Endothelial cell of umbilical vein (primary cell): ENCODE measurements around the gene PGAM5. TPM values are rescaled to one million over a fixed set of nuclear protein-coding genes. Genes with fewer than 3 reads are reported as not detected.

ENCODE experiments used
- BruUV-seq: library from RNA; stranded (reverse); fragments of 400-500 nt; replicated peaks from 2 replicates; lab custom pipeline; 2021; lab: Mats Ljungman, UMichigan
- CTCF ChIA-PET: fragments of 300-600, 350-600 bp; sonication (Branson Sonifier 250); formaldehyde crosslinking; loops from one replicate; lab custom pipeline; 2021; ENCODE audit warnings: antibody characterized with exemption, inconsistent platforms; lab: Charles Lee
- POLR2A ChIA-PET: fragments of 300-600, 350-600 bp; sonication (Branson Sonifier 250); formaldehyde crosslinking; loops from one replicate; lab custom pipeline; 2021; ENCODE audit warnings: antibody characterized with exemption, inconsistent platforms; lab: Charles Lee
- DNase-seq: peaks from one replicate; pipeline ENCODE4 v3.0.0-alpha.2; 2011; ENCODE audit warnings: low read depth, low spot score
- FAIRE-seq: peaks from 2 replicates; lab custom pipeline; 2011; peaks lifted over from hg19 to GRCh38; lab: Jason Lieb, UNC
- H2AFZ ChIP-seq: 2 replicates; pipeline ENCODE4 v1.6.0; 2012; ENCODE audit warnings: low read depth, low read length, control low read depth, inconsistent platforms
- H3K27ac ChIP-seq: 2 replicates; pipeline ENCODE4 v1.5.1; 2011; ENCODE audit warnings: low read depth, mild to moderate bottlenecking, control low read depth, low read length, moderate library complexity; ENCODE audit not compliant: insufficient read depth
- H3K27me3 ChIP-seq, 2 experiments: 2 replicates each; pipeline versions ENCODE4 v1.6.0 to v1.6.1; 2011; ENCODE audit warnings: low read length in 2 of 2, mixed read lengths in 1 of 2; ENCODE audit not compliant: control insufficient read depth in 2 of 2, insufficient read depth in 2 of 2
- H3K36me3 ChIP-seq, 2 experiments: 2 replicates in 1 of 2; 3 replicates in 1 of 2; pipeline ENCODE4 v1.5.1; 2011; ENCODE audit warnings: low read length in 2 of 2, mild to moderate bottlenecking in 1 of 2, moderate library complexity in 1 of 2; ENCODE audit not compliant: control insufficient read depth in 2 of 2, insufficient read depth in 2 of 2; ENCODE audit errors: extremely low read depth in 1 of 2
- H3K4me1 ChIP-seq: 3 replicates; pipeline ENCODE4 v1.5.1; 2011; ENCODE audit warnings: mild to moderate bottlenecking, low read length; ENCODE audit not compliant: control insufficient read depth, insufficient read depth; ENCODE audit errors: extremely low read depth
- H3K4me2 ChIP-seq: 2 replicates; pipeline ENCODE4 v1.6.1; 2011; ENCODE audit warnings: low read length, control low read depth, mixed read lengths; ENCODE audit not compliant: insufficient read depth
- H3K4me3 ChIP-seq, 3 experiments: fragments of 200-600 bp in 1 of 3; sonication (generic), shearing (Covaris generic) in 1 of 3; replicated peaks in 1 of 3; 2 replicates each; pipeline ENCODE4 v1.5.1; 2011 to 2016; ENCODE audit warnings: control low read depth in 3 of 3, low read length in 3 of 3, mild to moderate bottlenecking in 2 of 3, inconsistent platforms in 1 of 3, low read depth in 1 of 3, moderate library complexity in 1 of 3; ENCODE audit not compliant: insufficient read depth in 1 of 3
- H3K79me2 ChIP-seq: 2 replicates; pipeline ENCODE4 v1.6.0; 2012; ENCODE audit warnings: low read length, inconsistent platforms; ENCODE audit not compliant: control insufficient read depth, insufficient read depth
- H3K9ac ChIP-seq: replicated peaks from 2 replicates; pipeline ENCODE3; 2011; ENCODE audit warnings: low read length, control low read depth; ENCODE audit not compliant: insufficient read depth; ENCODE audit errors: extremely low read depth
- H3K9me1 ChIP-seq: replicated peaks from 3 replicates; pipeline ENCODE4 v1.6.0; 2011; ENCODE audit warnings: mild to moderate bottlenecking, low read length; ENCODE audit not compliant: control insufficient read depth, insufficient read depth; ENCODE audit errors: extremely low read depth
- H3K9me3 ChIP-seq: replicated peaks from 2 replicates; pipeline ENCODE4 v1.5.1; 2012; ENCODE audit warnings: low read length, inconsistent platforms; ENCODE audit not compliant: control insufficient read depth, insufficient read depth
- H4K20me1 ChIP-seq: replicated peaks from 2 replicates; pipeline ENCODE3; 2011; ENCODE audit warnings: mild to moderate bottlenecking, low read length; ENCODE audit not compliant: control insufficient read depth, insufficient read depth; ENCODE audit errors: extremely low read depth
- EZH2 ChIP-seq: IDR thresholded peaks from 2 replicates; pipeline ENCODE4 v1.6.1; 2012; ENCODE audit warnings: borderline replicate concordance, low read depth, mild to moderate bottlenecking, moderate library complexity, low read length, inconsistent platforms; ENCODE audit not compliant: severe bottlenecking
- FOS ChIP-seq: IDR thresholded peaks from 2 replicates; pipeline ENCODE4 v1.6.1; 2011; ENCODE audit warnings: mild to moderate bottlenecking, low read length, moderate library complexity, borderline replicate concordance; ENCODE audit not compliant: insufficient read depth
- GATA2 ChIP-seq: IDR thresholded peaks from 2 replicates; pipeline ENCODE4 v1.7.0; 2011; ENCODE audit warnings: low read depth, mild to moderate bottlenecking, moderate library complexity, mixed read lengths, low read length; ENCODE audit not compliant: insufficient read length, insufficient read depth
- JUN ChIP-seq: IDR thresholded peaks from 2 replicates; pipeline ENCODE4 v1.6.1; 2011; ENCODE audit warnings: borderline replicate concordance, low read depth; ENCODE audit not compliant: insufficient read length, insufficient read depth
- MYC ChIP-seq: IDR thresholded peaks from one replicate; pipeline ENCODE4 v1.6.1; 2011; ENCODE audit warnings: mild to moderate bottlenecking, low read depth, low read length
- POLR2A ChIP-seq: IDR thresholded peaks from 2 replicates; pipeline ENCODE4 v1.6.1; 2012; ENCODE audit warnings: low read depth, mild to moderate bottlenecking, control low read depth, low read length
- POLR2AphosphoS5 ChIP-seq: IDR thresholded peaks from 2 replicates; pipeline ENCODE4 v1.6.1; 2012; ENCODE audit warnings: low read depth, mild to moderate bottlenecking, control low read depth, low read length, moderate library complexity; ENCODE audit not compliant: insufficient read depth
- dilution Hi-C: fragments of 300-500 bp; cut with MboI; formaldehyde crosslinking; loops from one replicate; pipeline ENCODE4 v1.15.0; 2019; ENCODE audit warnings: low sequenced_read_pairs; ENCODE audit not compliant: extremely low pct_ligation_motif_present
- intact Hi-C: fragments of 100-400 bp; cut with micrococcal nuclease; formaldehyde crosslinking; loops from one replicate; pipeline ENCODE4 v1.10.0; 2022
- polyA plus RNA-seq, 4 experiments: library from polyadenylated mRNA; depleted of rRNA in 3 of 4; stranded (reverse) in 3 of 4; unstranded in 1 of 4; fragments of >200 nt; gene quantifications; 2 replicates each; pipeline versions ENCODE4 v1.2.1 to v1.2.3, GENCODE V29; 2011 to 2012; ENCODE audit warnings: missing spikeins in 1 of 4
- total RNA-seq: library from RNA; stranded (reverse); gene quantifications from 2 replicates; pipeline ENCODE4 v1.2.3, GENCODE V29; 2021
- TF ChIP-seq, protein P1 (sequence below), 2 donors: IDR thresholded peaks; 1 replicate in 1 of 2; 2 replicates in 1 of 2; pipeline ENCODE4 v1.5.1; 2011; ENCODE audit warnings: low read length in 2 of 2, mild to moderate bottlenecking in 2 of 2, moderate library complexity in 2 of 2, control low read depth in 1 of 2, inconsistent platforms in 1 of 2, low read depth in 1 of 2; ENCODE audit not compliant: insufficient read depth in 1 of 2; ENCODE audit errors: extremely low read depth in 1 of 2
- TF ChIP-seq, protein P2 (sequence below): IDR thresholded peaks from 2 replicates; pipeline ENCODE4 v1.6.1; 2011; ENCODE audit not compliant: insufficient read depth, insufficient read length

PGAM5 gene
- total and polyA plus RNA-seq, 2 donors (not counting 3 experiments of a cell fraction or from before 2014, with no cell fraction given), result 23.1 to 52.8 TPM

DNA sequence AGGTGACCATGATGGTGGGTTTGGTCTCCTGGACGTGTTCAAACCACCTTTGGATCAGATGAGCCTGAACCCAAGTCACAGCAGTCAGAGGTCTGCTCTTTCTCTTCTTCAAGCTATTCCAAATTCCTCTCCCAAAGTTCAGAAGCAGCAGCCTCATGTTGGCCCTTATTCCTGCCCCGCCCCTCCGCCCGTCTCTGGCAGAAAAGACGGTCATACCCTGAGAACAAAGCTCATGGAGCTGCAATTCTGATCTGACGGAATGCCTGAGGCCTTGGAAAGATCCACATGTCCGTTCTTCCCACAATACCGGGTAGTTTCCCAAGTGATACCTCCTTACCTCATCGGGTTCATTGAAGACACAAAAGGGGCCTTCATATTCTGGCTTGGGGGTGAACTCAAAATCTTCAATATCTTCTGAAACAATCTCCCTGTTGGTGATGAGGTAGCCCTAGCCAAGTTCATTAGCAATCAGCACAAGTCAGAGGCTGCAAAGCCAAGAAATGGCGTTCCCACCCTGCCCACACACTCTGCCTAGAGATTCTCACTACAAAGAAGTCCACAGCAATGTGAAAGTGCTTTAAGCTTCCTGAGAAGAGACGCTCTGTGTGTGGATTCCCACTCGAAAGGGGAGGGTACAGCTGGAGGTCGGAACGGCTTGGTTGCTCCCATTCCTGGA, 34.7 kb upstream of the PGAM5 start:
- H3K36me3 ChIP-seq, result peaks cover 0 to 25% of the 10 kb centered on the region in 2 experiments
- H4K20me1 ChIP-seq, result no peaks in the 10 kb centered on the region
- BruUV-seq, result no TSS peak
- TF ChIP-seq POLR2AphosphoS5 (no peak), FOS (no peak), POLR2A (no peak), JUN (no peak), EZH2 (no peak), GATA2 (no peak), MYC (no peak)
- TF ChIP-seq, protein P1, sequence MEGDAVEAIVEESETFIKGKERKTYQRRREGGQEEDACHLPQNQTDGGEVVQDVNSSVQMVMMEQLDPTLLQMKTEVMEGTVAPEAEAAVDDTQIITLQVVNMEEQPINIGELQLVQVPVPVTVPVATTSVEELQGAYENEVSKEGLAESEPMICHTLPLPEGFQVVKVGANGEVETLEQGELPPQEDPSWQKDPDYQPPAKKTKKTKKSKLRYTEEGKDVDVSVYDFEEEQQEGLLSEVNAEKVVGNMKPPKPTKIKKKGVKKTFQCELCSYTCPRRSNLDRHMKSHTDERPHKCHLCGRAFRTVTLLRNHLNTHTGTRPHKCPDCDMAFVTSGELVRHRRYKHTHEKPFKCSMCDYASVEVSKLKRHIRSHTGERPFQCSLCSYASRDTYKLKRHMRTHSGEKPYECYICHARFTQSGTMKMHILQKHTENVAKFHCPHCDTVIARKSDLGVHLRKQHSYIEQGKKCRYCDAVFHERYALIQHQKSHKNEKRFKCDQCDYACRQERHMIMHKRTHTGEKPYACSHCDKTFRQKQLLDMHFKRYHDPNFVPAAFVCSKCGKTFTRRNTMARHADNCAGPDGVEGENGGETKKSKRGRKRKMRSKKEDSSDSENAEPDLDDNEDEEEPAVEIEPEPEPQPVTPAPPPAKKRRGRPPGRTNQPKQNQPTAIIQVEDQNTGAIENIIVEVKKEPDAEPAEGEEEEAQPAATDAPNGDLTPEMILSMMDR (IDR thresholded peaks at IDR 0.05; ENCODE audit: extremely low read depth in 1 of 2, insufficient read depth in 1 of 2, low read depth in 1 of 2, low read length in 2 of 2), result no peak
- TF ChIP-seq, protein P2, sequence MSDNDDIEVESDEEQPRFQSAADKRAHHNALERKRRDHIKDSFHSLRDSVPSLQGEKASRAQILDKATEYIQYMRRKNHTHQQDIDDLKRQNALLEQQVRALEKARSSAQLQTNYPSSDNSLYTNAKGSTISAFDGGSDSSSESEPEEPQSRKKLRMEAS, result no peak
- H3K4me3 ChIP-seq, result no peak overlapping the region
- POLR2A ChIA-PET, result no interaction called here
- H3K9me1 ChIP-seq, result no peaks in the 10 kb centered on the region
- FAIRE-seq, result no peak
- H2AFZ ChIP-seq, result no peak overlapping the region
- CTCF ChIA-PET, result interaction anchor here (1.4 kb wide), 1 partner anchor 37 kb away, joined by 3 read pairs; no protein-coding TSS in a partner anchor
- no peaks in the 10 kb centered on the region for H3K27me3 ChIP-seq
- dilution Hi-C loops (no loop called here), intact Hi-C loops (no loop called here)
- no peak overlapping the region for H3K4me2 ChIP-seq
- no peak overlapping the region for H3K27ac ChIP-seq
- no peak overlapping the region for H3K9ac ChIP-seq
- H3K79me2 ChIP-seq, result peaks cover 10% of the 10 kb centered on the region
- H3K4me1 ChIP-seq, result no peaks in the 10 kb centered on the region
- DNase-seq, result no peak
- H3K9me3 ChIP-seq, result no peaks in the 10 kb centered on the region
